ENCODE results near the gene PDIA5.
"Not testable (repeated sequence)": the region's sequence is repeated elsewhere in the genome, so short reads cannot be mapped to it uniquely, and the experiment has no call there.

Gene PDIA5

DNA sequence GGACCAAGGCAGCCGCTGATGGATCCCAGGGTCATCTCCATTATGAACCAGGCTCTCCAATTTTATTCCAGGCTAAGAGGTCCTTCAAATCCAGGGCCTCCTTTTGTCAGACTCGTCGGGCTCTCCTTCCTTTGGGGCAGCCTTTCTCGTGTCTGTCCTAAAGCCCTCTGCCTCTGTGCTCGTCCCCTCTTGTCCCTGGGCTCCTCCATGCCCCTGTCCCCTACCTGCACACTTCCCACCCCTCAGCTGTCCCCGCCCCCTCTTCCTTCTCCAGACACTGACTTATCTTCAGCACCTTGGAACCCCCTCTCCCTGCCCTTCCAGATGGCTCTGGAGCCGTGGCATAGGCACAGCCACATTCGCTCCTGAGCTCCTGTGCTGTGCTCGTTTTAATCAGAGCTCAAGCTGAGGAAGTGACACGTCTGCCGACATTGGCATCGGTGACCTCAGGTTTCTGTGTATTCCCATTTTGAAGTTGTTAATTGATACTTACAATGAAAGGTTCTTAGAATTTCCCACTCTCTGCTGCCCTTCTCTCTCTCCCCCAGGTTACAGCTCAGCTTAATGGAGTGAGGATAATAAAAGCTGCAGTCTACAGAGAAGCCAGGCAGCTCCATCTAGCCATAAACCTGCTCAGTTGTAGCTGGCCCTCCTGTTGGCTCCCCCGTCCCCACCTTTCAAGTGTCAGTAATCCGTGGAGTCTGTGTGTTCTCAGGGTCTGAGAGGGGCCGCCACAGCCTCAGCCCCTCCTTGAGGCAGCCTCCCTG, 83.8 kb downstream of the PDIA5 start:
- no peak for DNase-seq (ENCODE audit: low spot score)

DNA sequence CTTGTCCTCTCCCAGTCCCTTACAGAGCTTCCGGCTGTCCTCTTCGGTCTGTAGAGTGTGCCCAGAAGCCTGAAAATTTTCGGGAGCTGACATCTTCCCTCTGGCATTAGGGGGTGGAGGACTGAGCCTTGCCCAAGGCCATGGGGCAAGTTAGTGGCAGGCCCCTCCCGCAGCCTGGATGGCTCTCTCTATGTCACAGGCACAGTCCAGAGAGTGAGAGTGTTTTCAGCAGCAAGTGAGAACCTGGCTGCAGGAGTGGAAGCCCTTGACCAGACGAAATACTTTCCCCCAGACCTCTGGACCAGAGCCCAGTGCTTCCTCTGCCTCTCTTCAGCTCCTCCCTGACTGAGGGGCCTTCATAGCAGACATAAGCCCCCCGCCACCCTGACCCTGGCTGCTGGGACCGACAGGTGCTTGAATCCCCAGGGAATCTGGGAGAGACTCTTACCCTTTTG, 84.5 kb downstream of the PDIA5 start:
- DNase-seq (ENCODE audit: low spot score), result no peak

GRCh38 chr3:123151853-123152420, 85.1 kb downstream of the PDIA5 start:
- not testable (repeated sequence) for DNase-seq (ENCODE audit: low spot score)

- no peak for DNase-seq (ENCODE audit: low spot score)
These were observed 85.9 kb downstream of the PDIA5 start for GRCh38 chr3:123152687-123153086.

GRCh38 chr3:123153125-123154019, 86.5 kb downstream of the PDIA5 start:
- no peak for DNase-seq (ENCODE audit: low spot score)

GRCh38 chr3:123154020-123154985, 87.5 kb downstream of the PDIA5 start:
- no peak for DNase-seq (ENCODE audit: low spot score)

DNA sequence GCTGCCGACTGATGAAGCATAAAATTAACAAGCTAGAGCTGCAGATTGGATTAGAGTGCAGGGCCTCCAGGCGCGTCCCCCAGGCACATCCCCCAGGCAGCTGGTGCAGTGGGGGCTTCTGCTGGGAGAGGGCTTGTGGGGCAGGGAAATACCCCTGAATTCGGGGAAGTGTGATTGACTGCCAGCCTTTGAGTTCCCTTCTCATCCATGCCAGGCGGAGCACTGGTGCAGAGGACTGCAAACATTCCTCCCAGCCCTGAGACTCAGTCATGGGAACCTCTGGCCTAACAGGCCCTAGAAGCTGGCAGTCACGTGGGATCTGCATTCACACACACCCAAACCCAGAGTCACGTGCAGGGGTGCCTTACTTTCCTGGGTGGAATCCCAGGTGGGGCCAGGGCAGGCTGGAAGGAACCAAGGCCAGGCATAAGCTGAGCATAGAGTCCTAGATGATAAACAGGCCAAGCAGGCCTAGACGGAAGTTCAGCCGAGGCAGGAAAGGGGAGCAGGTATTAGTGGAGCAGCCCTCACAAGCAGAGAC, 88.7 kb downstream of the PDIA5 start:
- DNase-seq (ENCODE audit: low spot score), result no peak

- DNase-seq (ENCODE audit: low spot score), result no peak
These were observed 89.6 kb downstream of the PDIA5 start for GRCh38 chr3:123156276-123156995.

GRCh38 chr3:123157209-123157597, 90.4 kb downstream of the PDIA5 start:
- DNase-seq (ENCODE audit: low spot score), result no peak

GRCh38 chr3:123157598-123158287, 90.9 kb downstream of the PDIA5 start:
- no peak for DNase-seq (ENCODE audit: low spot score)

DNA sequence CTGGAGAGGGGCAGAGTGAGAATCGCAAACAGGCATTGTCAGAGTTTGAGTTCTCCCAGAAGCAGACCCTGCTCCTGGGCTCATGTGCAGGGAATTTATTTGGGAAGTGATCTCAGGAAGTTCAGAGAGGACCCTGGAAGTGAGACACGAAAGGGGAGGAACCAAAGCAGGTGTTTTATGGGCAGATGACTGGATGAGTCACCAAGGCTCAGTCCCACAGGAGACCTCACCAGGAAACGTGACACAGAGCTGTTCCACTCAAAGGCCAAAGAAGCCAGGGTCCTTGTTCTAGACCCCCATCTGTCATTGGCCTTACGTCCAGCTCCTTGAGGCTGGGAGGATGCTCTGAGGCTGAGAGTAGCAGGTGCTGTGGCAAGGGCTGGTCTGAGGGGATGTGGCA, 91.5 kb downstream of the PDIA5 start:
- no peak for DNase-seq (ENCODE audit: low spot score)

GRCh38 chr3:123158899-123159390, 92.1 kb downstream of the PDIA5 start:
- DNase-seq (ENCODE audit: low spot score), result no peak

GRCh38 chr3:123159926-123160635, 93.3 kb downstream of the PDIA5 start:
- no peak for DNase-seq (ENCODE audit: low spot score)

- DNase-seq (ENCODE audit: low spot score), result no peak
These were observed 94.3 kb downstream of the PDIA5 start for GRCh38 chr3:123161167-123161566.

DNA sequence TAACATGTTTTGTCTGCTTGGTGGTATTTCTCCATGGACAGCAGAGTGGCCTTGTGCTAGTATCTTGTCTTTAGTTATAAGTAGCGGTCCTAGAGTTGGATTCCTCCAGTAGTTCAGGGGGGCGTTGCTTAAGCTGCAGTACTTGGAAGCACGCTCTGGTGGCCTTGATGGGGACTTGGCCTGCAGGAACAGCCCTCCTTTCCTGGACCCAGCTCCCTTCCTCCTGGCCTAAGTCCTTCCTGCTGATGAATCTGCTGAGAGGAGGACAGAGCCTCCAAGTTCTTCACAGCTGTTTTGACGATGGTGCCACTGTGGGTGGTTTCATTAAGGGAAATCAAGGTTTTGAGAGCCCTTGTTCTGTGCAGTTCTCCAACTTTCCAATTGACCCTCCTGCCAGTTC, 96.3 kb downstream of the PDIA5 start:
- no peak for DNase-seq (ENCODE audit: low spot score)

DNA sequence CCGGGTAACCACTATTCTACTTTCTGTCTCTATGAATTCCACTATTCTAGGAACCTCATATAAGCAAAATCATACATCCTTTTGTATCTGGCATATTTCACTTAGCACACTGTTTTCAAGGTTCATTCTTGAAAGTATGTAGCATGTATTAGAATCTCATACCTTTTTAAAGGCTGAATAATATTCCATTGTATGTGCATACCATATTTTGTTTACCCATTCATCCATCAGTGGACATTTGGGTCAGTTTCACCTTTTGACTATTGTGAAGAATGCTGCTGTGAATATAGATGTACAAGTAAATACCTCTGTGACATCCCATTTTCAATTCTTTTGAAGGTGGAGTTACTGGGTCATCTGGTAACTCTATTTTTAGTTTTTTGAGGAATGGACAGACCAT, 98.3 kb downstream of the PDIA5 start:
- no peak for DNase-seq (ENCODE audit: low spot score)

DNA sequence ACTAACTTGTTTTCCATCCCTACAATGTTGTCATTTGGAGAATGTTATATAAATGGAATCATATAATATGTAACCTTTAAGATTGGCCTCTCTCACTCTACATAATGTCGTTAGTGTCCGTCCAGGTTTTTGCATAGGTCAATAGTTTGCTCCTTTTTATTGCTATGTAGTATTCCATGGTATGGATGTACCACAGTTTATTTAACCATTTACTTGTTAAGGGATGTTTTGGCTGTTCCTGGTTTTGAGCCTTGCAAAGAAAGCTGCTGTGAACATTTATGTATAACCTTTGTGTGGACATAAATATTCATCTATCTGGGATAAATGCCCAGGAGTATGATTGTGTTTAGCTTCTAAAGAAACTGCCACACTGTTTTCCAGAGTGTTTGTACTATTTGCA, 100.9 kb downstream of the PDIA5 start:
- no peak for DNase-seq (ENCODE audit: low spot score)

- no peak for DNase-seq (ENCODE audit: low spot score)
These were observed 101.3 kb downstream of the PDIA5 start for GRCh38 chr3:123168122-123168521.

DNA sequence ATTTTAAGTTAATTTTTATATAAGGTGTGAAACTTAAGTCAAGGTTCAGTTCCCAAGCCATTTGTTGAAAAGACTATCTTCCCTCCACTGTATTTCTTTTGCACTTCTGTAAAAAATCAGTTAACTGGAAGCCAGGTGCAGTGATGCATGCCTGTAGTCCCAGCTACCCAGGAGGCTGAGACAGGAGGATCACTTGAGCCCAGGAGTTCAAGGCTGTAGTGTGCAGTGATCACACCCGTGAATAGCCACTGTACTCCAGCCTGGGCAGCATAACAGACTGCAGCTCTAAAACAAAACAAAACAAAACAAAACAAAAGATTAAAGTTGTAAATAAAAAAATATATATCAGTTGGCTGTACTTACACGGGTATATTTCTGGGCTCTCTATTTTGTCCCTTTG, 101.8 kb downstream of the PDIA5 start:
- DNase-seq (ENCODE audit: low spot score), result no peak
